Testis (tissue), 2 donors: ENCODE measurements around the gene DMRTC1.
"Not testable (repeated sequence)": the region's sequence is repeated elsewhere in the genome, so short reads cannot be mapped to it uniquely, and the experiment has no call there.

Source experiments
- POLR2A ChIP-seq: fragments of 450-650 bp; IDR thresholded peaks from one replicate; pipeline ENCODE4 v1.6.1; 2017; ENCODE audit warnings: antibody characterized with exemption, mild to moderate bottlenecking, moderate library complexity
- TF ChIP-seq, protein P1 (sequence below), 3 experiments: fragments of 450-650 bp in 2 of 3; fragments of 200-600 bp in 1 of 3; sonication (generic) in 1 of 3; IDR thresholded peaks; one replicate each; pipeline ENCODE4 v1.5.1; 2016 to 2019; ENCODE audit warnings: antibody characterized with exemption in 3 of 3, mild to moderate bottlenecking in 2 of 3, moderate library complexity in 1 of 3

DNA sequence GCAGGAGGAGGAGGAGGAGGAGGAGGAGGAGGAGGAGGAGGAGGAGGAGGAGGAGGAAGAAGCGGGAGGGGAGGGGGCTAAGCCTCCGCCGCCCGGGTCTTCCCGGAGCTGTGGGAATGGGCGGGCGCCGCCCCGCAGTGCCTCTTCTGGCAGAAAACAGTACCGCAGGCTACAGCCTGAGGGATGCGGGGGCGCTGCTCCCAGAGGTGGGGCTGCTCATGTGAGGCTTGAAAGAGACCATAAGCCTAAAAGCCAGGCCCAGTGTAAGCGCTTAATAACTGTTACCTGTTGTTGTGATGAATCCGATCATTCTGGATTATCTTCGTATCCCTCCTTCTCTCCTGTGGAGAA lies at the start of gene DMRTC1:
- TF ChIP-seq POLR2A, result not testable (repeated sequence)
- TF ChIP-seq, protein P1, sequence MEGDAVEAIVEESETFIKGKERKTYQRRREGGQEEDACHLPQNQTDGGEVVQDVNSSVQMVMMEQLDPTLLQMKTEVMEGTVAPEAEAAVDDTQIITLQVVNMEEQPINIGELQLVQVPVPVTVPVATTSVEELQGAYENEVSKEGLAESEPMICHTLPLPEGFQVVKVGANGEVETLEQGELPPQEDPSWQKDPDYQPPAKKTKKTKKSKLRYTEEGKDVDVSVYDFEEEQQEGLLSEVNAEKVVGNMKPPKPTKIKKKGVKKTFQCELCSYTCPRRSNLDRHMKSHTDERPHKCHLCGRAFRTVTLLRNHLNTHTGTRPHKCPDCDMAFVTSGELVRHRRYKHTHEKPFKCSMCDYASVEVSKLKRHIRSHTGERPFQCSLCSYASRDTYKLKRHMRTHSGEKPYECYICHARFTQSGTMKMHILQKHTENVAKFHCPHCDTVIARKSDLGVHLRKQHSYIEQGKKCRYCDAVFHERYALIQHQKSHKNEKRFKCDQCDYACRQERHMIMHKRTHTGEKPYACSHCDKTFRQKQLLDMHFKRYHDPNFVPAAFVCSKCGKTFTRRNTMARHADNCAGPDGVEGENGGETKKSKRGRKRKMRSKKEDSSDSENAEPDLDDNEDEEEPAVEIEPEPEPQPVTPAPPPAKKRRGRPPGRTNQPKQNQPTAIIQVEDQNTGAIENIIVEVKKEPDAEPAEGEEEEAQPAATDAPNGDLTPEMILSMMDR (IDR thresholded peaks at IDR 0.05), result not testable (repeated sequence)
